Hepatocyte (in vitro differentiated cells): Measurements from ENCODE around the gene FARSA. TPM values are rescaled to one million over a fixed set of nuclear protein-coding genes. Genes with fewer than 3 reads are reported as not detected.

Experiments
- DNase-seq: peaks from one replicate; pipeline ENCODE4 v3.0.0-alpha.2; 2016; ENCODE audit warnings: low spot score
- H2AFZ ChIP-seq: fragments of 200-600 bp; sonication (generic); 2 replicates; pipeline ENCODE4 v1.6.0; 2016; ENCODE audit warnings: antibody characterized with exemption, mild to moderate bottlenecking
- H3K27ac ChIP-seq: fragments of 200-600 bp; sonication (generic); 2 replicates; pipeline ENCODE4 v1.5.1; 2016; ENCODE audit warnings: mild to moderate bottlenecking
- H3K27me3 ChIP-seq: fragments of 200-600 bp; sonication (generic); 2 replicates; pipeline ENCODE4 v1.6.1; 2016
- H3K36me3 ChIP-seq: fragments of 200-600 bp; sonication (generic); replicated peaks from 2 replicates; pipeline ENCODE4 v1.5.1; 2016; ENCODE audit warnings: low read depth; ENCODE audit not compliant: insufficient read depth
- H3K4me1 ChIP-seq: fragments of 200-600 bp; sonication (generic); 2 replicates; pipeline ENCODE4 v1.5.1; 2016; ENCODE audit warnings: mild to moderate bottlenecking, moderate library complexity; ENCODE audit not compliant: insufficient read depth
- H3K4me2 ChIP-seq: fragments of 200-600 bp; sonication (generic); 2 replicates; pipeline ENCODE4 v1.6.0; 2016
- H3K4me3 ChIP-seq: fragments of 200-600 bp; sonication (generic); 2 replicates; pipeline ENCODE4 v1.5.1; 2016; ENCODE audit warnings: mild to moderate bottlenecking
- H3K79me2 ChIP-seq: fragments of 200-600 bp; sonication (generic); 2 replicates; pipeline ENCODE4 v1.6.0; 2017; ENCODE audit warnings: mild to moderate bottlenecking
- H3K9me2 ChIP-seq: fragments of 200-600 bp; sonication (generic); replicated peaks from 2 replicates; pipeline ENCODE4 v1.6.0; 2017; ENCODE audit warnings: mild to moderate bottlenecking; ENCODE audit not compliant: insufficient read depth
- H3K9me3 ChIP-seq: fragments of 200-600 bp; sonication (generic); 2 replicates; pipeline ENCODE4 v1.5.1; 2016; ENCODE audit warnings: low read depth, mild to moderate bottlenecking
- H4K20me1 ChIP-seq: fragments of 200-600 bp; sonication (generic); 2 replicates; pipeline ENCODE4 v1.6.0; 2016; ENCODE audit warnings: mild to moderate bottlenecking; ENCODE audit not compliant: insufficient read depth, poor library complexity, severe bottlenecking
- EZH2 ChIP-seq: fragments of 200-600 bp; sonication (generic); IDR thresholded peaks from 2 replicates; pipeline ENCODE4 v1.6.1; 2016; ENCODE audit warnings: antibody characterized with exemption, mild to moderate bottlenecking, borderline replicate concordance
- EZH2phosphoT487 ChIP-seq: fragments of 200-600 bp; sonication (generic); IDR thresholded peaks from one replicate; pipeline ENCODE4 v1.6.1; 2018; ENCODE audit warnings: antibody characterized with exemption, mild to moderate bottlenecking, low read depth, moderate library complexity; ENCODE audit not compliant: unreplicated experiment, severe bottlenecking
- WGBS: methylation state at CpG from one replicate; pipeline ENCODE4 v1.1.6; 2016; ENCODE audit warnings: low lambda C conversion rate; ENCODE audit errors: missing lambda C conversion rate; 5-methylcytosine and 5-hydroxymethylcytosine counted together
- polyA plus RNA-seq: library from polyadenylated mRNA; unstranded; fragments of >200 nt; fragmentation: Nextera tagmentation; extraction: Ambion mirVana; gene quantifications from 2 replicates; pipeline ENCODE4 v1.2.1, GENCODE V29; 2016
- total RNA-seq: library from RNA; depleted of rRNA; stranded (reverse); fragments of >200 nt; gene quantifications from 2 replicates; pipeline ENCODE4 v1.2.3, GENCODE V29; 2014
- TF ChIP-seq, protein P1 (sequence below): fragments of 200-600 bp; sonication (generic); IDR thresholded peaks from 2 replicates; pipeline ENCODE4 v1.5.1; 2016; ENCODE audit warnings: antibody characterized with exemption, mild to moderate bottlenecking; ENCODE audit not compliant: poor library complexity

FARSA gene
- total and polyA plus RNA-seq, 2 experiments from 2014 or later, result 45.6 to 86.5 TPM

DNA sequence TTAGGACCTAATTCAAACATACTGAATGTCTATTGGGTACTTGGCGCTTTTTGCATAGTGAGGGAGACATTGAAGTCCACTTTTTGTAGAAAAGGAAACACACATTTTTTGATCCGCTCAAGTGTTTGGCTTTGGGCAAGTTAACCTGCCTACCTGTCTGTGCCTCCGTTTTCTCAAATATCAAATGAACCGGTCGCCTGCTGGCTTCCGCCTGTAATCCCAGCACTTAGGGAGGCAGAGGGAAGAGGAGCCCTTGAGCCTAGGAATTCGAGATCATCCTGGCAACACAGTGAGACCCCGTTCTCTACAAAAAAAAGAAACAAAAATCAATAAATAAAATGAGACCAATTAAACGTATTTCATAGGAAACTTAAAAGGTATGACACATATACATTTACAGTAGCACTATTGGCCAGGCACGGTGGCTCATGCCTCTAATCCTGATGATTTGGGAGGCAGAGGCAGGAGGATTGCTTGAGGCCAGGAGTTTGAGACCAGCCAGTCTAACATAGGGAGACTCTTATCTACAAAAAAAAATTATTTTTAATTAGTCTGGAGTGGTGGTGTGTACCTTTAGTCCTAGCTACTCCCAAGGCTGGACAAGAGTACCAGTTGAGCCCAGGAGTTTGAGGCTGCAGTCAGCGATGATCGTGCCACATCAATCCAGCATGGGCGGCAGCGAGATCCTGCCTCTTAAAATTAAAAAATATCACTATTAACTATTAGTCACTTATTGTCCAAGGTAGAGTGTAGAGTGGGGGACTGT is 13.4 kb upstream of the FARSA start:
- H3K36me3 ChIP-seq, result no peaks in the 10 kb centered on the region
- TF ChIP-seq EZH2 (no peak), EZH2phosphoT487 (no peak)
- TF ChIP-seq, protein P1, sequence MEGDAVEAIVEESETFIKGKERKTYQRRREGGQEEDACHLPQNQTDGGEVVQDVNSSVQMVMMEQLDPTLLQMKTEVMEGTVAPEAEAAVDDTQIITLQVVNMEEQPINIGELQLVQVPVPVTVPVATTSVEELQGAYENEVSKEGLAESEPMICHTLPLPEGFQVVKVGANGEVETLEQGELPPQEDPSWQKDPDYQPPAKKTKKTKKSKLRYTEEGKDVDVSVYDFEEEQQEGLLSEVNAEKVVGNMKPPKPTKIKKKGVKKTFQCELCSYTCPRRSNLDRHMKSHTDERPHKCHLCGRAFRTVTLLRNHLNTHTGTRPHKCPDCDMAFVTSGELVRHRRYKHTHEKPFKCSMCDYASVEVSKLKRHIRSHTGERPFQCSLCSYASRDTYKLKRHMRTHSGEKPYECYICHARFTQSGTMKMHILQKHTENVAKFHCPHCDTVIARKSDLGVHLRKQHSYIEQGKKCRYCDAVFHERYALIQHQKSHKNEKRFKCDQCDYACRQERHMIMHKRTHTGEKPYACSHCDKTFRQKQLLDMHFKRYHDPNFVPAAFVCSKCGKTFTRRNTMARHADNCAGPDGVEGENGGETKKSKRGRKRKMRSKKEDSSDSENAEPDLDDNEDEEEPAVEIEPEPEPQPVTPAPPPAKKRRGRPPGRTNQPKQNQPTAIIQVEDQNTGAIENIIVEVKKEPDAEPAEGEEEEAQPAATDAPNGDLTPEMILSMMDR, result no peak
- H3K79me2 ChIP-seq, result peaks cover 44% of the 10 kb centered on the region
- no peak overlapping the region for H2AFZ ChIP-seq
- H4K20me1 ChIP-seq, result peaks cover 11% of the 10 kb centered on the region
- H3K4me3 ChIP-seq, result peak overlapping the region; percentile 48
- H3K9me3 ChIP-seq, result no peaks in the 10 kb centered on the region
- no peak for DNase-seq
- no peaks in the 10 kb centered on the region for H3K9me2 ChIP-seq
- peak overlapping the region; percentile 96 for H3K27ac ChIP-seq
- WGBS, result 50% methylated on average over 14 of the region's 14 CpGs
- H3K27me3 ChIP-seq, result no peaks in the 10 kb centered on the region
- H3K4me1 ChIP-seq, result peaks cover 27% of the 10 kb centered on the region
- peak overlapping the region; percentile 88 for H3K4me2 ChIP-seq

DNA sequence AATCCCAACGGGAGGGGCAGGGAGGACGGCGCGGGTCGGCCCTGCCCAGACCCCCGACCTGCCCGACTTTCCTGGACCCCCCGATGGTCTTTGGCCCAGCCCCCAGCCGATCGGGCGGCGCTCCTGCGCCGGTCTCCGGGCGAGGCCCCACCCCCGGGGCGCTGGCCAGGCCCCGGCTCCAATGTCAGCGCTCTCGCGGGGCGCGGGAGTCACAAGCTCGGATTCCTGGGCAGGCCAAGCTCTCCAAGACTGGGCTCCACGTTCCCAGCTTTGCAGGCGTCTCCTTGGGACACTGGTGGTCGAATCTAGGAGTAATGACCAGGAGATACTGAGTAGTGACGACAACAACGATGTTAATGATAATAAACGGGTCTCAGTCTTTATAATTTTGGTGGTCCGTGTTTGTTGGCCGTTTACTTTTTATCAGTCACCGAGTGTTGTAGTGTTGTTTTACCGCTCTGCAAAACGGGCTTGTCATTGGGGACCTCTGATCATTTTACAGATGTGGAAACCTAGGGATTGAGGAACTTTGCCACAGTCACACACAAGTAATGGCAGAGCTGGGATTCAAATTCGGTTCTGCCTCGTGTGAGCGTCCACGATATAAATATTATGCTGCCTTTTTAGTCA is 12.7 kb upstream of the FARSA start:
- Histone ChIP-seq H3K9me3 (no peaks in the 10 kb centered on the region), H3K27me3 (no peaks in the 10 kb centered on the region), H2AFZ (no peak overlapping the region), H3K27ac (peak overlapping the region; percentile 96), H3K4me1 (peaks cover 31% of the 10 kb centered on the region), H3K9me2 (no peaks in the 10 kb centered on the region), H3K4me2 (peak overlapping the region; percentile 88), H3K4me3 (peak overlapping the region; percentile 48), H4K20me1 (peaks cover 16% of the 10 kb centered on the region), H3K36me3 (no peaks in the 10 kb centered on the region), H3K79me2 (peaks cover 51% of the 10 kb centered on the region)
- WGBS, result 3% methylated on average over 23 of the region's 40 CpGs
- peak; percentile 91 for DNase-seq
- TF ChIP-seq EZH2phosphoT487, result no peak

DNA sequence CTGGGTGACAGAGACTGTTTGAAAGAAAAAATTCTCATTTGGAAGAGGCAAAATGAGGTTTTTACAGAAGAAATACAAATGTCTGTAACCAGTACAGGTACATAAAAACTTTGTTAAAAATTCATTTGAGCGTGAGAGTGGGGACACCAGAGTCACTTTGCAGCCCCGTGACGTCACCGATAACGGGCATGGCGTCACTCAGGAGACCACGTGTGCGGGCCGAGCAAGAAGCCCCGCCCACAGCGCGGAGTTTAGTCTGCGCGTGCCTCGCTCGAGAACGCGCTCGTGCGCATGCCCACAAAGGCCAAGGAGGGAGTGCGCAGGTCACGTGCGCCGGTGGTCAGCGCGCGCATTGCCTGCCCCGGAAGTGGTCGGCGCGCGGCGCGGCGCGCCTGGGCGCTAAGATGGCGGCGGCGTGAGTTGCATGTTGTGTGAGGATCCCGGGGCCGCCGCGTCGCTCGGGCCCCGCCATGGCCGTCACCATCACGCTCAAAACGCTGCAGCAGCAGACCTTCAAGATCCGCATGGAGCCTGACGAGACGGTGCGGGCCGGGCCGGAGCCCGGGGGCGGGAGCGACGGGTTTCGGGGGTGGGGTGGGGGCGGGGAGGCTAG is 12.1 kb upstream of the FARSA start, which contains the start of gene RAD23A:
Gene RAD23A, plus strand, starts transcription at position 384 of the 613 bp plus-strand sequence. Its CDS starts 87 bp downstream, at position 471.
- peak; percentile 100 for DNase-seq
- peak within 1 kb of the TSS; percentile 96 for H3K27ac ChIP-seq
- peaks cover 37% of the 10 kb centered on the region for H3K4me1 ChIP-seq
- peak within 1 kb of the TSS; percentile 48 for H3K4me3 ChIP-seq
- no peaks in the 10 kb centered on the region for H3K36me3 ChIP-seq
- H2AFZ ChIP-seq, result no peak within 1 kb of the TSS
- H3K4me2 ChIP-seq, result peak within 1 kb of the TSS; percentile 88
- no peaks in the 10 kb centered on the region for H3K9me3 ChIP-seq
- under 1% methylated on average over 53 of the region's 62 CpGs for WGBS
- peaks cover 22% of the 10 kb centered on the region for H4K20me1 ChIP-seq
- no peaks in the 10 kb centered on the region for H3K27me3 ChIP-seq
- TF ChIP-seq EZH2phosphoT487 (no peak), EZH2 (no peak)
- TF ChIP-seq, protein P1, result no peak
- H3K79me2 ChIP-seq, result peaks cover 53% of the 10 kb centered on the region
- H3K9me2 ChIP-seq, result no peaks in the 10 kb centered on the region
